NCI-H345 treated with DMSO at 0.1 percent for 48 hours (cell line): ENCODE measurements around the gene PPP1R9A.

ENCODE experiments used
- DNase-seq: peaks from one replicate; lab custom pipeline; 2025; ENCODE audit not compliant: unreplicated experiment; lab: John Stamatoyannopoulos, UW

PPP1R9A gene

DNA sequence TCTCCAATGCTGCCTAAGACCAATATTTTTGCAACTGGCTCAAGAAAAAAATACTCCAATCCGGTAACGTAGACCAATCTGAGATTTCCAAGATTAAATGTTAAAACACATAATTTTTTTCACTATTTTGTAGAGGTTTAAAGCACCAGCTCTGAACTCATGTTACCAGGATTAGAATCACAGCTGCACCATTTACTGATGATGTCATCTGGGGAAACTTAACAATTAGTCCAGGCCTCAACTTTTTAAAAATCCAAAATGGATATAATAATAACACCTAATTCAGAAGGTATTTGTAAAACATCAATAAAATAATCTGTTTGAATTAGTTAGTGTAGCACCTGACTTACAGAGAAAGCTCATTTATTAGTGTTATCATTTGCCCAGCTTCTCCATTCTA lies 402.6 kb downstream of the PPP1R9A start:
- no peak for DNase-seq

DNA sequence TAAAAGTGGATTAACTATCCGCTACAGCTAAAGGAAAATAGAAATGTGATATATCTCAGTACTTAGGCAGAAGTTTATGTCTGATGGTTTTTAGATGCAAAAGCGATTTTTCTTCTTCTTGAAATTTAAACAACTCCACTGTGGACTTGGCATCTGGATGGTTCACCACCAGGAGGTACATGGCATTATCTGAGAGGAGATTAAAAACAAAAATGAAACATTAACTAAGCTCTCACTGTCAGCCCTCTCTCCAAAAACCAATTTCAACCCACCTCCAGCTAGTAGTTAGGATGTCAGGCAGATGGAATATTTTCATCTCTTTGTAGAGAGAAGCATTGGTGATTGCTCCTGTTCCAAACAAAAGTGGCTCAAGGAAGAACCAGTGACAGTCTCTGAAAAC lies 404.0 kb downstream of the PPP1R9A start:
- DNase-seq: no peak

DNA sequence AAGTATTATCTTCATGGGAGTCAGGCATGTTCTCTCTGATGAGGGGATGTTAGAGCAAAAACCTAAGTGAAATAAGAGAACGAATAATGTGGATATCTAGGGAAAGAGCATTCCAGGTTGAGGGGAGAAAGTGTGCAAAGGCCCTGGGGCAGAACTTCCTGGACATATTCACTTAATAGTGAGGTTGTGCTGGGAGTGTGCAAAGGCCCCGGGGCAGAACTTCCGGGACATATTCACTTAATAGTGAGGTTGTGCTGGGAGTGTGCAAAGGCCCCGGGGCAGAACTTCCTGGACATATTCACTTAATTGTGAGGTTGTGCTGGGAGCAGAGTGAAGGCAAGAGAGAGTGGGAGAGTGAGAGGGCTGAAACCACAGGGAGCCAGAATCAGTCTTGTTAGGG lies 405.2 kb downstream of the PPP1R9A start:
- no peak for DNase-seq

DNA sequence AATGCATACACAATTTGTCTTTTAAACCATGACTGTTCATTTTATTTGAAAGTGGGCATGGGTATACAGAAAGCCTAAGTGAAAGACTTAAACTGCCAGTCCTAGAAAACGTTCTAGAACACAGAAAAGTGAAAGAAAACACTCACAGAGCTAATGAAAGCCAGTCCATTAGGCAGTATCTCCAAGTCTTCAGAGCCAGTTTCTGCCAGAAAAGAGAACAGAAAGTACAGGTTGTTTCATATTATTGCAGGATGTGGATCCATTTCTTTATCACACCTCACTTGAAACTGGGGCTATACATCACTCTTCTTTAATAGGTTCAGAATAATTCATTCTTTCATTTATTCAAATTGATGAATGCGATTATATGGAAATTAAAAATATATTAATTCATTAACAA lies 409.2 kb downstream of the PPP1R9A start:
- DNase-seq: no peak

DNA sequence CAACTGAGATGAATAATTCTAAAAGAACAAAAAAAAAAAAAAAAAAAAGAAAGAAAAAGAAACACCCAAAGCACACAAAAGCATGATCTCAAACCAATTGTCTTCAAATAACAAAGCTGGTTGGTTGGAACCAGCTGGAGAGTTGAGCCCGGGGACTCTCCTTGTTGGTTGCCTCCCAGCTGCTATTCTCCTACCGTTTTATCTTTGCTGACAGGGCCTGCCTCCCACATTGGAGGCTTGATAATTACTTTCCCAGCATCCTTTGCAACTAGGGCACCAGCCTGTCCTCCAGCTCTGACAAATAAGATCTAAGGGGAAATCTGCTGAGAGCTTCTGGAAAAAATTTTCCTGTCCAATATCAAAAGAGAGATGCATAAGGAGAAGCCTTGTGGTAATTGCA lies 410.2 kb downstream of the PPP1R9A start:
- no peak for DNase-seq

DNA sequence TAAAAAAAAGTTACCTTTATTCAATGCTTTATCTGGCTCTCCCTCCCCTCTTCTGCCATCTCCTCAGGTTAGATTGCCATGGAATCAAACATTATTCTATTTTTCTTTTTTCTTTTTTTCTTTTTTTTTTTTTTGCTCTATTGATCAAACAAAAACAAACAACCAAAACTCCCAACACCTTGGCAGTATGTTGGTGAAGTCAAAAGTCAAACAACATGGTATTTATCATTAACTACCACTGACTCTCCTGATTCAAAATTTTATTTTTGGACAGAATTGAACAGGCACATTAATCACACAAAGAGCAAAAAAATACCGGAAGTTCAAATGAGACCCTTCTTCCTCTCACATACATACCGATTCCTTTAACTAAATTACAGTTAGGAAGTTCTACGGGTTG lies 410.6 kb downstream of the PPP1R9A start:
- no peak for DNase-seq

DNA sequence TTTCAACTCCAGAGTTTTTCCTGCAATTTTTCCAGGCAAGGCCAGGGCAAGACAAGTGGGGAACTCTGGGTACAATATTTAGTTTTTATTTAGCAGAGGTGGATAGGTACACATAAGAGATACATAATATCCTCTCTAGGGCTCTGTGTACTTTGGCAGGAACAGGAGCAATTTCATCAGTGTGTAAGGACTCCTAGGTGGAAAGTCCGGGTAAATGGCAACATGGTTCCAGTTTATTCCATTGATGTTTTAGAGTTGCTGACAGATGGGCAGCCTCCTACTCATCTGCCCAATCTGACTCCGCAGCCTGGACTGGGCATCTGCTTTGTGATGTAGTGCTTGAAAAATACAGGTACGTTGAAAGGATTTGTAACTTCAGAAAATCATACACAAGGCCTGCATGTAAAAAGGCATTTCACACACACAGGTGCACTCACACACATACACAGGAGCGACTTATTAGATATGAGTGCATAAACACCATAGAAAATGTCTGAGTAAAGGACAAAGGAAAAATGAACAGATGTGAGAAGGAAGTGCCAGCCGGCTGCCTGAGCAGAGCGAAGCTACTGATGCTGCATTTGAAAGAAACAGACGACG lies 411.2 kb downstream of the PPP1R9A start:
- no peak for DNase-seq

DNA sequence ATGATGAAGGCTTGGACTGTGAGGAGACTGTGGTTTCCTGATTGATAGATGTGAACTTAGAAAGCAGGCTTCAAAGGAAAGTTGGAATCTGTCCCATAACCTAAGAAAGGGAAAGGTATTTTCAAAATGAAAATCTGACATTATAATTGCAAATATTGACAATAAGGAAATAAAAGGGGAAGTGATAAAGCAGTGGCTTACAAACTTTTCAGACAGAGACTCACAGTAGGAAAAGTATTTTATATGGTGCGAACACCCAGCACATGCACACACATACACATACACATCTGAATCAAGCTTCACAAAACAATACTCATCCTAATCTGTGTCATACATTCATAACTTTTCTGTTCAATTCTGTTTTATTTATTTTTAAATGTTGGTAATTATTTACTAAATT lies 412.2 kb downstream of the PPP1R9A start:
- no peak for DNase-seq

DNA sequence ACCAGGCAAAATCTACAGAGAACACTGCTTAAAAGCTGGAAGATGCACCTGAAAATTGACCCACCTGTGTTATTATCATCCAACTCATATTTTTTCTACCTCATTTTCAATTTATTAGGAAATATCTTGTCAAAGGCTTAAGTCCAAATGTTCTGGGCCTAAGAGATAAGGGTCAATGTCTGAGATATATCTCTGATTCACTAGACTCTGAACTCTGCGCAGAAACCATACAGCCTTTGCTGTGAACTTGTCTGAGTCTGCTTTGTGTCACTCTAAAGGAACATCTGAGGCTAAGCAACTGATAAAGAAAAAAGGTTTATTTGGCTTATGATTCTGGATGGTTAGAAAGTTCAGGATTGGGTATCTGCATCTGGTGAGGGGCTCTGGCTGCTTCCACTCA lies 413.3 kb downstream of the PPP1R9A start:
- no peak for DNase-seq

DNA sequence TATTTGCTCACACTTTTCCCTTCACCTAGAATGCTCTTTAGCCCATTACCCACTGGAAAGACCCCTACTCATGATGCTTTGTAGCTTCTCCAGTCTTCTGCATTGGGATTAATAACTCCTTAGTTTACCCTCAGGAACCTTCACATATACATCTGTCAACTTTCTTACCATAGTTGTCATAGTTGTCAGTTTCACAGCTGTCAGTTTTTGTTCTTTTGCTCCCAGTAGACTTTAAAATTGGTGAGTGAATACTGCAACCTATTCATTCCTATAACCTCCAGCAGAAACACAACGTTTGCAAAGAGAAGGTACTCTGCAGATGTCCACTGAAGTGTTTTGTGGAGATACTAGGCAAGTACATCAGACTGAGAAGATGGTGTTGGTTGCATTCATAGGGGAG lies 414.3 kb downstream of the PPP1R9A start:
- no peak for DNase-seq

DNA sequence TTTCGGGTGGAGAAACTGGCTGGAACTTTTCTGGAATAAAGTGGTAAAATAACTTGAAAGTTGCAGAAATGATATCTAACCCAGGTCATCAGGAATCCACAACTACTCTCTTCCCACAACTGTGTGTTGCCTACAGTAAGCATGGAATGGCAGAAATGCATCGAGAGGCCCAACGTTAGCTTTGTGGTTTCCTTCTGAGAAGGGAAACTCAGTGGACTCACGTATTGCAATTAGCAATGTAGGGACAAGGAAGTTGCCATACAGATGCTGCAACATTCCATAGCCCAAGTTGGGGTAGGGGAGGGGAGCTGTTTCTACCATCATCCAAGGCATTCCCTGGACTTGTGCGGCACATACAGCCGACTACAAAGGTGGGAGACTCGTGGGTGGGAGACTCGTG lies 415.0 kb downstream of the PPP1R9A start:
- DNase-seq: no peak

DNA sequence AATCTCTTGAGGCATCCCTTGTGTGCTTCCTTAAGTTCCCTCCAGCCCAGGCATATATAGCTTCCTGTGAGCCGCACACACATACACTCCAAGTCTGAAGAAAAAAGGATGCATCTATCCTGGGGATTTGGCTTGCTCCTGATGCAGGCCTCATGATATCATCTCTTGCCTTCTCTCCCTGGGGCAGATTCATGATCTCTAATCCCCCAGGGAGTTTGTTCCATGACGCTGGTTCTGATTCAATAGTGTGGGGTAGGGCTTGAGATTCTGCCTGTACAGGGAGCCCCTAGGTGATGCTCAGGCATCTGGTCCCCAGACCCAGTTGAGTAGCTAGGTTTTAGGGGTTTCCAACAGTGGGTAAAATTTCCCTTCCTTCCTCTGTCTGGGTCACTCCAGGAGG lies 415.5 kb downstream of the PPP1R9A start:
- DNase-seq: no peak

DNA sequence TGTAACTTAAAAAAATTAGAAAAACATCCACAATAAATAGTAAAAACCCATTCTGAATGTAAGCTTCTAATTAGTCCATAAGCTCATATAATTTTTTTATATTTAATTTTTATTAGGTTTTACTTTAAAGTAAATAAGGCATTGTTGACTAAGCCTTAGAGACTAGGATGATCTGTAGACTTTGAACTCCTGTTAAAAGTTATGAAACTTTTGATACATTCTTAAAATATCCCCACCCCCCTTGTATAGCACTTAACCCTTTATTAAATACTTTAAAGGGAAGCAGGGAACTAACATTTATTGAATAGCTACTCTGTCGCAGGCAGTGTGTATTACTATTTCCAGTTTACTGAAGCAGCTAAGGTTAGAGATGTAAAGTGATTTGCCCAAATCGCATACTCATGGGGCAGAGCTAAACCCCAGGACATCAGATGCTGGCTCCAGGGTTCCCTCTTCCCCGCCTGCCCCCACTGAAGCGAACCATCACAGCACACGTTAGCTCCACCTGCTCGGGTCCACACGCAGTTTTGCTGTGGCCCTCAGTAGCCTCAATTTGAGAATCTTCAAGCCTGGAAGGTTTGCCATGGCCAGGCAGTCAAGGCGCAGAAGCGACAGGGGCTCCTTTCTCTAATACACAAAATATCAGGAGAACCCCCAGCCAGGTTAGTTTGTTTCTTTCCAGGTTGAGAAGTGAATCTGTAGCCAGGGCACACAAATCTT lies 416.2 kb downstream of the PPP1R9A start:
- no peak for DNase-seq

DNA sequence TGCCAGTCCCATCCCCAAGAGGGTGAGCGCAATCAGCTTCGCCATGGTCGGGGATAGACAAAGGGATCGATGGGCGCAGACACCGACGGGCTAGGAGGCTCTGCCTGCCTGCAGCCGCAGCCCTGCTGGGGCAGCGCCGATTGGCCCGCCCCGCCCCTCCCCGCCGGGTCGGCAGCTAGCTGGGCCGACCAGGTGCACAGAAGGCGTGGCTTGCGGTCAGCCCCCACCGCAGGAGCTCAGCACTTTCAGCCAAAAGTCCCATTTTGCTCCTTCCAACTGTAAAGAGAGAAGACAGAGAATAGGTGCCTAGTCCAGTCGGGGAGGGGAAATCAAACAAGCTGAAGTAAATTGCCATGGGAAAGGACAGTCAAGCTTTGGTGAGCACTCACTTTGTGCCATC lies 417.0 kb downstream of the PPP1R9A start, which contains the start of gene PON1:
Gene PON1, minus strand, starts transcription at position 102 of the 400 bp plus-strand sequence. Its CDS starts 57 bp downstream, at position 45.
- DNase-seq: no peak

DNA sequence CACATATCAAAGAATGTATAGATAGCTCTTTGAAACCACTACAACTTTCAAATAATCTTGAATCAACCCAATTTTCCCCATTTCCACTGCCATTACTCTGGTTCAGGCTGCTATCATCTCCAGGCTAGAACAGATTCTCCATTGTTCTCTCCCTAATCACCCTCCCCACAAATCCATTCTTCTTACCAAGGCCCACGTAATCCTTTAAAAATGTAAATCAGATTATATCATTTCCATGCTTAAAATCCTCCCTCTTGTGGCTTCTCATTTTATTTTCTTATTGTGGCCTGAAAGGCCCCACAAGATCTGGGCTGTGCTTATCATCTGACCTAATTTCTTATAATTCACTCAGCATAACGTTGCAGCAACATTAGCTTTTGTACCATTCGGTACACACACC lies 420.0 kb downstream of the PPP1R9A start:
- DNase-seq: no peak

DNA sequence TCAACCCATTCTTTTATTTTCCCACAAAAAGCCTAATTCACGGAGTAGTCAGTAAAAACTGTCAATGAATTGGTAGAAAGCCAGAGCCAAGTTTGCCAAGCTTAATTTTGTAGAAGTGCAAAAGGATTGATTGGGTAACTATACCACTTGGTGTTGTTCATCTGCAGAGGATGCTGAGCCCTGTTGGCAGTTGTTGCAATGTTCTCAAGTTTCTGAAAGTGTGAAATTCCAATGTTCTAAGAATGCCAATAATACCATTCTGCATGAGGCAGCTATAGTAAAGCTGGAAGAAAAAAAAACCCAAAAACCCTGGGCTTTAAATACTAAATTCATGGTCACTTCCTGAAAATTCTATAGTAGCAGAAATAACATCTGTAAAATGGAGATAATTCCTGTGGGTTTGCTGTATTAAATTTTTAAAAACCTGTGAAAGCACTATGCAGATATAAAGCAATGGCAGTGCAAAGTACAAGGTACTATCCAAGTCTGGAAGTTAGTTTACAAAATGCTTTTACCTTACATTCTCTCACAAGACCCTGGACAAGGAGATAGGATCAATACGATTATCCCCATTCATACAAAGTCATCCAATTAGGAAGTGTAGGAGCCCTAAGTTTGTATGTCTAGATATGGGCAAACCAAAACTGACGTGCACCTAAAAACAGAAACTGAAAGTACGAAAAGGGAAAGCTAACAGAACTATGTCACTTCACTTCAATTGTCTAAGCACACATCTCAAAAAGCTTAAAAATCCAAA lies 423.0 kb downstream of the PPP1R9A start:
- no peak for DNase-seq

DNA sequence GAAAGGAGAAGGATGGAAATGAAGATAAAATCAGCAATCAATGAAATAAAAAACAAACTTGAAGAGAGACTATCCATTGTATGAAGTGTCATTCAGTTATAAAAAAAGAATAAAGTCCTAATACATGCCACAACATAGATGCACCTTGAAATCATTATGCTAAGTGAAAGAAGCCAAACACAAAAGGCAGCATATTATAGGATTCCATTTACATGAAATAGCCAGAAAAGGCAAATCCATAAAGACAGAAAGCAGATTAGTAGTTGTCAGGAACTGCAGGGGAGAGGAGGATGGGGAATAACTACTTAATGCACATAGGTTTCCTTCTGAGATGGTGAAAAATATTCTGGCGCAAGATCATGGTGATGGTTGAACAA lies 423.6 kb downstream of the PPP1R9A start:
- no peak for DNase-seq

DNA sequence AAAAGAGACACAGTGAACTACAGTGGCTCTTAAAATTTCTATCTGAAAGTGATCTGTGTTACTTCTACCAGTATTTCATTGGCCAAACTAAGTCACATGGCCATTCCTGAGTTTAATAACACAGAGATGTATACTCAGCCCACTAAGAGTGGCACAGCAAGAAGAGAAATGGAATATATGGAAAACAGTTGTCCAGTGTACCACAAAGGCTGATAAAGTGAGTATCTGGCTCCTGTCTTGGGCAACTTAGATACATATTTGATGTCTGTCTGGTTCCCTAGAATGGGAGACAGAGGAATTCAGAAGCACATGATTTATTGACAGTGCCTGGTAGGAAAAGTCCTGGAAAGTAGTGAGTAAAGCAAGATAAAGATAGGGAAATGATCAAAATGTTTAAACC lies 427.1 kb downstream of the PPP1R9A start:
- no peak for DNase-seq

DNA sequence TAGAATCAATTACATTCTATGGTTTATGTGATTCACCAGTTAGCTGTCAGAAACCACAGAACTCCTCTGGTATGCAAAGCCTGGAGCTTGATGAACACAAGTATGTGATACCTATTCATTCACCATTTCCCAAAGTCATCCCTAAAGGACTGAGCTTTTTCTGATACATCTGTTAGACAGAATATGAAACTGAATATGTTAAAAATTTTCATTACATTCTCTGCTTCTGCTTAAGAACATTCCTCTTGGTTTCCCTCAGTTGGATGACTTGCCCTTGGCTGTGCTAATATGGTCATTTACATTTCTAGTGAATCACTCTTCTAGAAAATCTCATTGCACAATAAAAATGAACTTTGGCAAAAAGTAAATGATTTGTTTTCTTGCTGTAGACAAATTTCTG lies 427.7 kb downstream of the PPP1R9A start:
- no peak for DNase-seq

DNA sequence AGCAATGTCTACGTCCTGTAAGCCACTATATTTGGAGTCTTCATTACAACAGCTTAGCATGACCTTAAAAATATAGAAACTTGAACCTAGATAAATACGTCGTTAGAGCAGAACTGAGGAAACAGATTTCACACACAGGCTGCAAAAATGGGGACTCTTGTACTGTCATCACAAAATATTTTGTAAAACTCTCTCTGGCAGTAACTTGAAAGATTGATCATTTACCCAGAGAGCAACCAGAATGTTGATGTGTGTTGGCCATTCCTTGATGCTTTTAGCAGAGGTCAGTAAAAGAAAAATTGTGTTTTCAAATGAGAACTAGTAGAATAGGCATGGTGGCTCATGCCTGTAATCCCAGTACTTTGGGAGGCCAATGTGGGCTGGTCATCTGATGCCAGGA lies 431.4 kb downstream of the PPP1R9A start:
- no peak for DNase-seq

DNA sequence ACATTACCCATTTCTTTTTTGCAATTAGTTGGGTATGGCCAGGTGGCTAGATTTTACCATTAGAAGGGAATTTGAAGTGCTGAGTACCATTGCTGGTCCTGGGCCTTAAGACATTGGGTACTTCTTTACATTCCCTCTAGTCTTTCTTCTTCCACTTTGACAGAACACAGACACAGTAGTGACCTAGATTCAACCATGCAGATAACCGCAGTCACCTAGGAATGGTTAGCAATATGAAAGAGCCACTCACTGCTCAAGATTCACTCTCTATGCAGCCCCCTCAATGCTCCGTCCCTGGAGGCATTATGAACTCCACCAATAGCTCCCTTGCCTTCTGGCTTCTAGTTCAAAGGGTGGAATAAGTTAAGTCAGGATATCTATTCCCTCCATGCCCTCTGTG lies 433.1 kb downstream of the PPP1R9A start:
- no peak for DNase-seq

DNA sequence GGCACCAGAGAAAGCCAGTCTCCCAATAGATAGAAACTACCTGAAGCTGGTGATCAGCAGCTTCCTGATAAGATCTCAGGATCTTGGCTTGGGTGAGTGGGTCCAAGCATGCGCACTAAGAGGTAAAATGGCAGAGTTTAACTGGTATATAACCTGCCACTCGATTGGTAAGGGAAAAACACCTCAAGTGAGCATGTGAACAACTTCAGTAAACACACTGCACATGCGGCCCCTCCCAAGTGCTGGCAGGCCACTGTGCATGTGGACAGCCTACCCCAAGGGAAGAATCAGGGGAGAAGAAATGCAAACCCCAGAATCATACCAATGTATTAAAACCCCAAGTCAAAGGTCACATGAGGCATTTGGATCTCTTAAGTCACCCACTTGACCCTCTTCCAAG lies 434.6 kb downstream of the PPP1R9A start:
- no peak for DNase-seq
